A549 (cell line): ENCODE measurements around the gene PROB1. TPM values are rescaled to one million over a fixed set of nuclear protein-coding genes. Genes with fewer than 3 reads are reported as not detected.

Experiments
- ATAC-seq, 2 experiments: fragments of 200-7000 bp in 1 of 2; fragments of >200 bp in 1 of 2; cut with Nextera tagmentation in 1 of 2; cut with Tn5 transposase in 1 of 2; 3 replicates each; pipeline versions ENCODE4 v1.8.0 to v1.9.1; 2018 to 2020; ENCODE audit warnings: mild to moderate bottlenecking in 1 of 2, moderate library complexity in 1 of 2
- CTCF ChIA-PET: fragments of 300-600 bp; sonication (Branson Sonifier 250); formaldehyde crosslinking; extraction: SDS; loops from one replicate; lab custom pipeline; 2021; ENCODE audit warnings: antibody characterized with exemption, inconsistent platforms; lab: Yijun Ruan, JAX
- POLR2A ChIA-PET: fragments of 350-600 bp; formaldehyde crosslinking; extraction: SDS; loops from one replicate; lab custom pipeline; 2021; ENCODE audit warnings: antibody characterized with exemption, inconsistent platforms; lab: Yijun Ruan, JAX
- DNase-seq, 2 experiments: peaks; one replicate each; pipeline versions ENCODE4 v3.0.0 to v3.0.0-alpha.2; 2011 to 2016; ENCODE audit warnings: low read depth in 1 of 2, low spot score in 1 of 2
- FAIRE-seq: peaks from 2 replicates; lab custom pipeline; 2011; peaks lifted over from hg19 to GRCh38; lab: Jason Lieb, UNC
- H3K27ac ChIP-seq, 2 experiments: fragments of >200 bp; sonication (Bioruptor Twin); formaldehyde crosslinking; 3 replicates each; pipeline ENCODE4 v1.5.1; 2016 to 2017
- H3K4me1 ChIP-seq: fragments of >200 bp; sonication (Bioruptor Twin); formaldehyde crosslinking; 3 replicates; pipeline ENCODE4 v1.6.1; 2016
- H3K4me2 ChIP-seq: fragments of >200 bp; sonication (Bioruptor Twin); formaldehyde crosslinking; 3 replicates; pipeline ENCODE4 v1.6.1; 2016
- H3K4me3 ChIP-seq: fragments of >200 bp; sonication (Bioruptor Twin); formaldehyde crosslinking; 3 replicates; pipeline ENCODE4 v1.5.1; 2016
- H3K9me3 ChIP-seq: fragments of >200 bp; sonication (Bioruptor Twin); formaldehyde crosslinking; 3 replicates; pipeline ENCODE4 v1.6.1; 2016
- ATOH8 ChIP-seq: fragments of 250-450 bp; sonication (Bioruptor Pico); IDR thresholded peaks from 2 replicates; pipeline ENCODE4 v1.5.0; 2020; ENCODE audit warnings: low read depth, mild to moderate bottlenecking, moderate library complexity
- CEBPB ChIP-seq, 2 experiments: fragments of >200 bp in 1 of 2; sonication (Bioruptor Twin) in 1 of 2; formaldehyde crosslinking in 1 of 2; IDR thresholded peaks; 2 replicates each; pipeline ENCODE4 v1.6.1; 2012 to 2016
- E2F6 ChIP-seq: IDR thresholded peaks from 2 replicates; pipeline ENCODE4 v1.6.1; 2012; ENCODE audit warnings: low read depth, borderline replicate concordance
- ELK1 ChIP-seq: fragments of 150-350 bp; IDR thresholded peaks from 2 replicates; pipeline ENCODE4 v1.6.1; 2014; ENCODE audit warnings: low read depth, mild to moderate bottlenecking, low read length
- ESRRA ChIP-seq: fragments of 150-350 bp; IDR thresholded peaks from 2 replicates; pipeline ENCODE4 v1.6.1; 2014; ENCODE audit warnings: mild to moderate bottlenecking, low read length, borderline replicate concordance
- FOXS1 ChIP-seq: fragments of 250-450 bp; sonication (Bioruptor Pico); IDR thresholded peaks from 2 replicates; pipeline ENCODE4 v1.5.0; 2020; ENCODE audit warnings: mild to moderate bottlenecking, moderate library complexity
- HMGXB4 ChIP-seq: fragments of 250-450 bp; sonication (Bioruptor Pico); IDR thresholded peaks from 2 replicates; pipeline ENCODE4 v1.5.0; 2021; ENCODE audit warnings: mild to moderate bottlenecking, moderate library complexity, borderline replicate concordance
- JUNB ChIP-seq: fragments of >200 bp; sonication (Bioruptor Twin); formaldehyde crosslinking; IDR thresholded peaks from 2 replicates; pipeline ENCODE4 v1.6.1; 2016
- MAX ChIP-seq: IDR thresholded peaks from 2 replicates; pipeline ENCODE4 v1.6.1; 2012
- NR3C1 ChIP-seq: fragments of >200 bp; sonication (Bioruptor Twin); formaldehyde crosslinking; IDR thresholded peaks from 3 replicates; pipeline ENCODE4 v1.6.1; 2017
- PBX3 ChIP-seq: IDR thresholded peaks from 2 replicates; pipeline ENCODE4 v1.6.1; 2012
- RAD21 ChIP-seq, 2 experiments: fragments of >200 bp in 1 of 2; sonication (Bioruptor Twin) in 1 of 2; formaldehyde crosslinking in 1 of 2; IDR thresholded peaks in 1 of 2; conservative IDR thresholded peaks in 1 of 2; 2 replicates in 1 of 2; 3 replicates in 1 of 2; pipeline ENCODE4 v1.6.1; 2012 to 2018; ENCODE audit warnings: inconsistent platforms in 1 of 2
- SMC3 ChIP-seq: fragments of >200 bp; sonication (Bioruptor Twin); formaldehyde crosslinking; IDR thresholded peaks from 3 replicates; pipeline ENCODE4 v1.6.1; 2018; ENCODE audit warnings: inconsistent platforms
- TFCP2L1 ChIP-seq: fragments of 250-450 bp; sonication (Bioruptor Pico); IDR thresholded peaks from 2 replicates; pipeline ENCODE4 v1.5.0; 2021; ENCODE audit warnings: mild to moderate bottlenecking
- ZC3H11A ChIP-seq: fragments of 450-650 bp; IDR thresholded peaks from 2 replicates; pipeline ENCODE4 v1.6.1; 2014; ENCODE audit warnings: antibody characterized with exemption, mild to moderate bottlenecking
- WGBS: methylation state at CpG from one replicate; pipeline ENCODE4 v1.1.6; 2017; ENCODE audit errors: missing lambda C conversion rate; 5-methylcytosine and 5-hydroxymethylcytosine counted together
- polyA plus RNA-seq, 4 experiments: library from polyadenylated mRNA; depleted of rRNA in 3 of 4; stranded (reverse); fragments of >200 nt; fragmentation: RNase III in 1 of 4; extraction: RNeasy Plus Mini Kit Qiagen cat#74134 plus additional on column Dnase treatment in 1 of 4; gene quantifications; 2 replicates in 3 of 4; 3 replicates in 1 of 4; pipeline ENCODE4 v1.2.3, GENCODE V29; 2011 to 2017

PROB1 gene
- polyA plus RNA-seq, 2 of the 4 experiments (the other 2 are of a cell fraction), result 0.23 to 0.48 TPM

GRCh38 chr5:139384591-139385051 lies 10.3 kb downstream of the PROB1 start:
- Histone ChIP-seq H3K4me3 (no peak overlapping the region), H3K4me1 (peaks cover 59% of the 10 kb centered on the region), H3K9me3 (no peaks in the 10 kb centered on the region)
- WGBS, result 88% methylated on average over 7 of the region's 9 CpGs
- ChIA-PET CTCF (no interaction called here), POLR2A (no interaction called here)
- no peak for TF ChIP-seq ATOH8 (CRISPR knock-in tag)
- TF ChIP-seq SMC3, result no peak
- no peak for TF ChIP-seq MAX
- no peak for TF ChIP-seq JUNB
- TF ChIP-seq, all 56 proteins: peak for 0
- FAIRE-seq (no peak), DNase-seq (no peak), ATAC-seq (no peak)
- H3K4me2 ChIP-seq, result no peak overlapping the region
- H3K27ac ChIP-seq, result peak overlapping the region; percentile 87 to 91; a peak in 5 of 6 replicates

GRCh38 chr5:139383993-139384590 lies 10.8 kb downstream of the PROB1 start:
- Histone ChIP-seq H3K4me1 (peaks cover 59% of the 10 kb centered on the region), H3K9me3 (no peaks in the 10 kb centered on the region), H3K27ac (peak overlapping the region; percentile 87 to 91), H3K4me2 (peak overlapping the region; percentile 66), H3K4me3 (no peak overlapping the region)
- no peak for DNase-seq
- POLR2A ChIA-PET, result no interaction called here
- ATAC-seq, result peak in 1 of 2 experiments; percentile 1; a peak in 2 of 6 replicates
- 82% methylated on average over 7 of the region's 7 CpGs for WGBS
- TF ChIP-seq TFCP2L1 (CRISPR knock-in tag) (no peak), RAD21 (conservative IDR thresholded peaks at IDR 0.05 in 1 of 2, IDR thresholded peaks at IDR 0.05 in 1 of 2) (no peak), HMGXB4 (CRISPR knock-in tag) (no peak), ZC3H11A (no peak), FOXS1 (CRISPR knock-in tag) (no peak), ESRRA (no peak), E2F6 (no peak), NR3C1 (no peak), ELK1 (no peak)
- CTCF ChIA-PET, result interaction anchor here (0.6 kb wide), 1 partner anchor 16 kb away, joined by 3 read pairs; no protein-coding TSS in a partner anchor
- FAIRE-seq, result no peak

- peak within 1 kb of the TSS; percentile 9; the same call in 1 of the 3 replicates for H3K4me3 ChIP-seq
- no peak for FAIRE-seq
- peak; percentile 41; the same call in 1 of the 2 replicates for TF ChIP-seq MAX
- no peak for TF ChIP-seq PBX3
- TF ChIP-seq CEBPB (IDR thresholded peaks at IDR 0.05), result peak; percentile 84 to 94
- TF ChIP-seq, all 56 proteins: peak for 2
- ChIA-PET CTCF (interaction anchor here (0.6 to 1.6 kb wide), 3 partner anchors 8 to 15 kb away, joined by 3 to 5 read pairs (median 3); no protein-coding TSS in a partner anchor), POLR2A (interaction anchor here (1.0 kb wide), 1 partner anchor 9 kb away, joined by 3 read pairs; no protein-coding TSS in a partner anchor)
- Histone ChIP-seq H3K9me3 (no peaks in the 10 kb centered on the region), H3K4me2 (peak within 1 kb of the TSS; percentile 66), H3K27ac (peak within 1 kb of the TSS; percentile 87 to 91), H3K4me1 (peaks cover 54% of the 10 kb centered on the region)
- ATAC-seq, result peak; percentile 44 to 63
- DNase-seq, result peak; percentile 61 to 69
- WGBS, result 36% methylated on average over 10 of the region's 10 CpGs
Measured at GRCh38 chr5:139383275-139383992, 11.5 kb downstream of the PROB1 start, which contains the start of gene SLC23A1. Gene SLC23A1, minus strand, starts transcription at chr5:139383297. Its CDS starts 44 bp downstream, at chr5:139383253.
